ENCODE measurements around the gene DCLK3. TPM values are rescaled to one million over a fixed set of nuclear protein-coding genes. Genes with fewer than 3 reads are reported as not detected.

Gene DCLK3
- total RNA-seq, 2 donors from 2014 or later: 0.80 TPM; not detected in 1

GRCh38 chr3:36695769-36696137, 68.6 kb downstream of the DCLK3 start:
- no peaks in the 10 kb centered on the region for H3K27me3 ChIP-seq (replicated peaks; ENCODE audit: insufficient read depth)
- no peaks in the 10 kb centered on the region for H3K36me3 ChIP-seq
- H3K4me3 ChIP-seq: no peak overlapping the region
- H3K27ac ChIP-seq: no peak overlapping the region
- WGBS: 100% methylated on average over 2 of the region's 2 CpGs
- no peaks in the 10 kb centered on the region for H3K9me3 ChIP-seq
- no peak for DNase-seq (ENCODE audit: low spot score)
- TF ChIP-seq, protein P1, sequence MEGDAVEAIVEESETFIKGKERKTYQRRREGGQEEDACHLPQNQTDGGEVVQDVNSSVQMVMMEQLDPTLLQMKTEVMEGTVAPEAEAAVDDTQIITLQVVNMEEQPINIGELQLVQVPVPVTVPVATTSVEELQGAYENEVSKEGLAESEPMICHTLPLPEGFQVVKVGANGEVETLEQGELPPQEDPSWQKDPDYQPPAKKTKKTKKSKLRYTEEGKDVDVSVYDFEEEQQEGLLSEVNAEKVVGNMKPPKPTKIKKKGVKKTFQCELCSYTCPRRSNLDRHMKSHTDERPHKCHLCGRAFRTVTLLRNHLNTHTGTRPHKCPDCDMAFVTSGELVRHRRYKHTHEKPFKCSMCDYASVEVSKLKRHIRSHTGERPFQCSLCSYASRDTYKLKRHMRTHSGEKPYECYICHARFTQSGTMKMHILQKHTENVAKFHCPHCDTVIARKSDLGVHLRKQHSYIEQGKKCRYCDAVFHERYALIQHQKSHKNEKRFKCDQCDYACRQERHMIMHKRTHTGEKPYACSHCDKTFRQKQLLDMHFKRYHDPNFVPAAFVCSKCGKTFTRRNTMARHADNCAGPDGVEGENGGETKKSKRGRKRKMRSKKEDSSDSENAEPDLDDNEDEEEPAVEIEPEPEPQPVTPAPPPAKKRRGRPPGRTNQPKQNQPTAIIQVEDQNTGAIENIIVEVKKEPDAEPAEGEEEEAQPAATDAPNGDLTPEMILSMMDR (IDR thresholded peaks at IDR 0.05): no peak
- no peak for TF ChIP-seq POLR2A (IDR thresholded peaks at IDR 0.05)
- TF ChIP-seq POLR2AphosphoS5 (IDR thresholded peaks at IDR 0.05): no peak
- intact Hi-C loops (cut with DNase I): no loop called here
- no peaks in the 10 kb centered on the region for H3K4me1 ChIP-seq (replicated peaks)

- Histone ChIP-seq H3K4me3 (no peak overlapping the region), H3K27ac (no peak overlapping the region), H3K27me3 (replicated peaks; ENCODE audit: insufficient read depth) (no peaks in the 10 kb centered on the region), H3K9me3 (no peaks in the 10 kb centered on the region), H3K36me3 (no peaks in the 10 kb centered on the region), H3K4me1 (replicated peaks) (no peaks in the 10 kb centered on the region)
- TF ChIP-seq, protein P1 (IDR thresholded peaks at IDR 0.05): no peak
- no peak for TF ChIP-seq POLR2AphosphoS5 (IDR thresholded peaks at IDR 0.05)
- no peak for TF ChIP-seq POLR2A (IDR thresholded peaks at IDR 0.05)
- DNase-seq (ENCODE audit: low spot score): no peak
- intact Hi-C loops (cut with DNase I): no loop called here
- 49% methylated on average over 3 of the region's 3 CpGs for WGBS
These were observed 69.1 kb downstream of the DCLK3 start for GRCh38 chr3:36695113-36695768.

- Histone ChIP-seq H3K9me3 (no peaks in the 10 kb centered on the region), H3K4me1 (replicated peaks) (no peaks in the 10 kb centered on the region), H3K4me3 (no peak overlapping the region), H3K27ac (no peak overlapping the region), H3K36me3 (no peaks in the 10 kb centered on the region), H3K27me3 (replicated peaks; ENCODE audit: insufficient read depth) (no peaks in the 10 kb centered on the region)
- 86% methylated on average over 4 of the region's 4 CpGs for WGBS
- no peak for DNase-seq (ENCODE audit: low spot score)
- TF ChIP-seq, protein P1 (IDR thresholded peaks at IDR 0.05): no peak
- no peak for TF ChIP-seq POLR2A (IDR thresholded peaks at IDR 0.05)
- no peak for TF ChIP-seq POLR2AphosphoS5 (IDR thresholded peaks at IDR 0.05)
- intact Hi-C loops (cut with DNase I): no loop called here
These were observed 70.7 kb downstream of the DCLK3 start for GRCh38 chr3:36693670-36694069.

DNA sequence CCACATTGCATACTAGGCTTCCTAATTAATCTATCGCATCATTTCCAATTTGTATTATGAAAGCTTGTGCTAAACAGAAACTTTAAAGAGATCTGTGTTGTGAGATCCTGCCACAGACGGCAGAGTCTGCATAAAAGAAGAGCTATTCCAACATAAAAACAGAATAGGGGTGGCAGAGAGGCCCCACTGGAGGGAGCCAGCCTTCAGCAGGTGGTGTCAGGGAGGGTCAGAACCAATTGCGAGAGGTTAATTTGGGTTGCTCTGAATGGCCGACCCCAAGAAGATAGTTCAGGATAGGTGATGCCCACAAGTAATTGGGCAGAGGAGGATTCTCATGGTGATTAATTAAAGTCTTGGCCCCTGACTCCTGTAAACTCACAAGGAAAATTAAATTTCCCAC, 74.8 kb downstream of the DCLK3 start:
- 77% methylated on average over 4 of the region's 4 CpGs for WGBS
- Histone ChIP-seq H3K4me3 (no peak overlapping the region), H3K27me3 (replicated peaks; ENCODE audit: insufficient read depth) (no peaks in the 10 kb centered on the region), H3K36me3 (no peaks in the 10 kb centered on the region), H3K4me1 (replicated peaks) (no peaks in the 10 kb centered on the region), H3K9me3 (no peaks in the 10 kb centered on the region), H3K27ac (no peak overlapping the region)
- intact Hi-C loops (cut with DNase I): no loop called here
- DNase-seq (ENCODE audit: low spot score): no peak
- TF ChIP-seq, protein P1 (IDR thresholded peaks at IDR 0.05): no peak
- TF ChIP-seq POLR2A (IDR thresholded peaks at IDR 0.05) (no peak), POLR2AphosphoS5 (IDR thresholded peaks at IDR 0.05) (no peak)

GRCh38 chr3:36688815-36689214, 75.5 kb downstream of the DCLK3 start:
- WGBS: 32% methylated on average over 2 of the region's 2 CpGs
- H3K9me3 ChIP-seq: no peaks in the 10 kb centered on the region
- DNase-seq (ENCODE audit: low spot score): no peak
- no peak overlapping the region for H3K4me3 ChIP-seq
- no peak overlapping the region for H3K27ac ChIP-seq
- no peaks in the 10 kb centered on the region for H3K27me3 ChIP-seq (replicated peaks; ENCODE audit: insufficient read depth)
- no peaks in the 10 kb centered on the region for H3K4me1 ChIP-seq (replicated peaks)
- TF ChIP-seq, protein P1 (IDR thresholded peaks at IDR 0.05): no peak
- TF ChIP-seq POLR2AphosphoS5 (IDR thresholded peaks at IDR 0.05): no peak
- TF ChIP-seq POLR2A (IDR thresholded peaks at IDR 0.05): no peak
- no peaks in the 10 kb centered on the region for H3K36me3 ChIP-seq
- intact Hi-C loops (cut with DNase I): no loop called here

Data from prostate gland (tissue), 2 donors.